Cardiac fibroblast (primary cell): ENCODE measurements around the gene PIGBOS1.

Source experiments
- DNase-seq, 2 donors: peaks; one replicate each; pipeline versions ENCODE4 v3.0.0 to v3.0.0-alpha.2; 2010; ENCODE audit warnings: low read depth in 2 of 2
- H3K4me3 ChIP-seq, 2 donors: replicated peaks in 1 of 2; 1 replicate in 1 of 2; 2 replicates in 1 of 2; pipeline ENCODE4 v1.5.1; 2011; ENCODE audit warnings: low read depth in 2 of 2, low read length in 2 of 2, mild to moderate bottlenecking in 2 of 2, moderate library complexity in 1 of 2
- TF ChIP-seq, protein P1 (sequence below): IDR thresholded peaks from one replicate; pipeline ENCODE4 v1.5.1; 2011; ENCODE audit warnings: low read depth, mild to moderate bottlenecking, low read length, inconsistent platforms

Gene PIGBOS1, protein sequence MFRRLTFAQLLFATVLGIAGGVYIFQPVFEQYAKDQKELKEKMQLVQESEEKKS

DNA sequence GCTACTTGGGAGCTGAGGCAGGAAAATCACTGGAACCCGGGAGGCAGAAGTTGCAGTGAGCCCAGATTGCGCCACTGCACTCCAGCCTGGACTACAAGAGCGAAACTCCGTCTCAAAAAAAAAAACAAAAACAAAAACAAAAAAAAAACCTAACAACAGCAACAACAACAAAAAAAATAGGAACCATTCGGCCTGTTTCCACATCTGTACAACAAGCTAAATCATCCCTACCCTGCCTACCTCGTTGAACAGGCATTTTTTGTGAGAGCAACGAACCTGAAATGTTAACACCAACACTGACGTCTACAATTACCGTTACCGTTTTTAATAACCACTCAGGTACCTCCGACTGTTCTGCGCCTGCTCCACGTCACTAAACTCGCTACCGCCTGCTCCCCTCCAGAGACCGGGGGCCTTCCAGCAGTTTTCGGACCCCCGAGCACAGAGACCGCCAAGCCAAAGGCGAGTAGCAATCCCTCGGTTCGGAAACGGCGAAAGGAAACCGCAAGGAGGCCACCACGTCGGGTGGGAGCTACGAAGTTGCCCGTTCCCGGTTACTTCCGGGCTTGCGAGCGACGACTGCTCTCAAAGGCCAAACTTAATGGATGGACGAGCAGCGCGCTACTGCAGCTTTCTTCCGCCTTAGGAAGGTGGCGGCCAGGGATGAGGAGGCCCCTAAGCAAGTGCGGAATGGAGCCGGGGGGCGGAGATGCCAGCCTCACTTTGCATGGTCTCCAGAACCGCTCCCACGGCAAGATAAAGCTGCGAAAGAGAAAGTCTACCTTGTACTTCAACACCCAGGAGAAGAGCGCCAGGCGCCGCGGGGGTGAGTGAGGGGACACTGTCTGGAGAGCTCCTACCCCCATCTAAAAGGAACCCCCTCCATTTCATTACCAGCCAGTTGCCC is at the start of gene PIGBOS1, which contains the start of gene PIGB:
Gene PIGBOS1 (minus strand): TSS at position 536 of the 907 bp plus-strand sequence. CDS start 1,331 bp downstream, outside the sequence.
Gene PIGB (plus strand): TSS at position 635 of the 907 bp plus-strand sequence. CDS start 29 bp downstream, at position 664.
- peak; percentile 92 to 93 for DNase-seq
- TF ChIP-seq, protein P1, sequence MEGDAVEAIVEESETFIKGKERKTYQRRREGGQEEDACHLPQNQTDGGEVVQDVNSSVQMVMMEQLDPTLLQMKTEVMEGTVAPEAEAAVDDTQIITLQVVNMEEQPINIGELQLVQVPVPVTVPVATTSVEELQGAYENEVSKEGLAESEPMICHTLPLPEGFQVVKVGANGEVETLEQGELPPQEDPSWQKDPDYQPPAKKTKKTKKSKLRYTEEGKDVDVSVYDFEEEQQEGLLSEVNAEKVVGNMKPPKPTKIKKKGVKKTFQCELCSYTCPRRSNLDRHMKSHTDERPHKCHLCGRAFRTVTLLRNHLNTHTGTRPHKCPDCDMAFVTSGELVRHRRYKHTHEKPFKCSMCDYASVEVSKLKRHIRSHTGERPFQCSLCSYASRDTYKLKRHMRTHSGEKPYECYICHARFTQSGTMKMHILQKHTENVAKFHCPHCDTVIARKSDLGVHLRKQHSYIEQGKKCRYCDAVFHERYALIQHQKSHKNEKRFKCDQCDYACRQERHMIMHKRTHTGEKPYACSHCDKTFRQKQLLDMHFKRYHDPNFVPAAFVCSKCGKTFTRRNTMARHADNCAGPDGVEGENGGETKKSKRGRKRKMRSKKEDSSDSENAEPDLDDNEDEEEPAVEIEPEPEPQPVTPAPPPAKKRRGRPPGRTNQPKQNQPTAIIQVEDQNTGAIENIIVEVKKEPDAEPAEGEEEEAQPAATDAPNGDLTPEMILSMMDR = no peak
- peak within 1 kb of the TSS; percentile 79 to 93 for H3K4me3 ChIP-seq

DNA sequence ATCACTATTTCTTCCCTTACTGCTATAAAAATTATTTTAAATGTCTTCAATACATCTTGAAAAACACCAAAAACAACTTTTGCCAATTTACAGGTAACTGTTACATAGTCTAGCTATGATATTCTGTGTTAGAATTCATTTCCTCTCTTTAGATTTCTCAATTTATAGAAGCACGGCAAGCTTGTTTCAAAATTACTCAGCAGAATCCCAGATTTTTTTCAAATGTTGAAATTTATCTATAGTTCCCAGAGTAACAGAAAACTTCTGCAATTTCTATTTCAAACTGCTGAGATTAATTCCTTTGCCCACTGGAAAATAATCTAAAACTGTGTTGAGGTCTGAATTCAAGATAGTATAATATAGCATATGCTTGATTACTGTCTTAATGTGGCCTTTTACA is 48.1 kb upstream of the PIGBOS1 start:
- DNase-seq = no peak
- TF ChIP-seq, protein P1 = no peak
- H3K4me3 ChIP-seq = no peak overlapping the region

DNA sequence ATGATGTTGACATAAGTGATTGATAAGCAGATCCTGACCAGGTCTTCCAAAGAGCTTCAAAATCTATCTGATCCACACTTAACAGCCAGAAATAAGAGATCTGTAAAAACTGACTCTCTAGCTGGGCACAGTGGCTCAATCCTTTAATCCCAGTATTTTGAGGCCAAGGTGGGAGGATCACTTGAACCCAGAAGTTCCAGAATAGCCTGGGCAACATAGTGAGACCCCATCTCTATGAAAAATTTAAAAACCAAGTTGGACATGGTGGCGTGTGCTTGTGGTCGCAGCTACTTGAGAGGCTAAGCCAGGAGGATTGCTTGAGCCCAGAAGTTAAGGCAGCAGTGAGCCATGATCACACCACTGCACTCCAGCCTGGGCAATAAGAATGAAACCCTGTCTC is 43.7 kb upstream of the PIGBOS1 start:
- TF ChIP-seq, protein P1 = no peak
- no peak overlapping the region for H3K4me3 ChIP-seq
- no peak for DNase-seq

DNA sequence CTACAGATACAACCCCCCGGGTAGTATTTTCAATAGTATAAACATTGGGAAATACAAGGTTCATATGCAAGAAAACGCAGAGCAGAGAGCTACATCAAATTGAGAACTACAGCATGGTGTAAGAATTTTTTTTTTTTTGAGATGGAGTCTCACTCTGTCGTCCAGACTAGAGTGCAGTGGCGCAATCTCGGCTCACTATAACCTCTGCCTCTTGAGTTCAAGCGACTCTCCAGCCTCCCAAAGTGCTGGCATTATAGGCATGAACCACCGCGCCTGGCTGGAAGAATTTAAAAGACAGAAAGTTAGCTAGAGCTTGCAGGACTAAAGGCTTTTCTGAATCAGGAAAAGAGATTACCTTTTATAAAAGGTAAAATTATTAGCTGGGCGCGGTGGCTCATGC is 42.1 kb upstream of the PIGBOS1 start:
- TF ChIP-seq, protein P1 = no peak

DNA sequence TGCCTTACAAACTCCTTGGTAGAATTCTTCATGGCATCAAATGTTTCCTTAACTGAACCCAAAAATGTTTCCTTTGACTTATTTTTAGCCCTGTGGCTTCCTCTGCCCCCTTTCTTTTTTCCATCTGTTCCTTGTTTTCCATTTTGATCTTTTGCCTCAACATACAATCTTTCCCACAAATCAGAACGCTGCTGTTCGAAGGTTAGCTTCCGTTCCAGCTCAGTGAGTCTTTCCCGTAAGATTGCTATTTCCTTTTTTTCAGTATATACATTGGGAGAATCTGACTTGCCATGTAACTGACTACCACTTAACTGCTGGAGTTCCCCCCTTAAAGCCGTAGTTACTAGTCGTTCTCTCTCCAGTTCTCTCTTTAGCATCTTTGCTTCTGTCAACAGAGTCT is 41.3 kb upstream of the PIGBOS1 start:
- H3K4me3 ChIP-seq = no peak overlapping the region
- TF ChIP-seq, protein P1 = no peak
- DNase-seq = no peak

More for the DNA sequence above, 42.1 kb upstream of the PIGBOS1 start:
- DNase-seq = no peak
- no peak overlapping the region for H3K4me3 ChIP-seq

DNA sequence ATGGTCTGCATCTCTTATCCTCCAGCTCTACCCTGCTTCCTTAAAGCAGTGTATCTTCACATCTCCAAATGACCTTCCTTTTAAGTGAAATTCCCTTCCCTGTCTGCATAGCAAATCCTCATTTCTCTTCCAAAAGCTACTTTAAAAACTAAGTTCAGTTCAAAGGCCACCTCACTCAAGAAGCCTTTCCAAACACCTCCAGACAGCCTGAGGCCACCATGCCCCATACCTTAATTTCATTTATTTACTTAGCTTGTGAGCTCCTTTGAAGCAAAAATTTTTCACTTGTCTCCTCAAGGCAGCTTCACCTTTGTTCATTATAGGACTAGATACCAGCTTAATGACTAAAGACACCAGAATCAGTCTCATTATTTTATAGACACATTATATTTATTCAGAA is 39.5 kb upstream of the PIGBOS1 start:
- TF ChIP-seq, protein P1 = no peak
- no peak overlapping the region for H3K4me3 ChIP-seq
- DNase-seq = no peak
